G401 (cell line): Measurements from ENCODE around the gene PNPLA7. TPM values are rescaled to one million over a fixed set of nuclear protein-coding genes. Genes with fewer than 3 reads are reported as not detected.
A peak's percentile ranks its signal among the peaks of the same experiment; 100 is the strongest.
"Not testable (repeated sequence)": the region's sequence is repeated elsewhere in the genome, so short reads cannot be mapped to it uniquely, and the experiment has no call there.

ENCODE experiments used
- DNase-seq: peaks from one replicate; pipeline ENCODE4 v3.0.0-alpha.2; 2015; ENCODE audit warnings: low spot score
- in situ Hi-C: cut with HindIII; loops from 2 replicates; pipeline ENCODE4 v1.10.0; 2016; ENCODE audit warnings: low sequenced_read_pairs, mixed read lengths
- total RNA-seq: library from RNA; depleted of rRNA; stranded (reverse); fragments of >200 nt; shearing (Covaris generic); gene quantifications from 2 replicates; pipeline ENCODE4 v1.2.3, GENCODE V29; 2014

The PNPLA7 gene
- total RNA-seq, 1 experiment from 2014 or later, result not detected

- in situ Hi-C loops, result no loop called here
- peak; percentile 50 for DNase-seq
Observed at GRCh38 chr9:137458194-137459151, 91.7 kb downstream of the PNPLA7 start.

- in situ Hi-C loops, result no loop called here
- no peak for DNase-seq
Observed at GRCh38 chr9:137457406-137458193, 92.6 kb downstream of the PNPLA7 start.

- no peak for DNase-seq
- in situ Hi-C loops, result no loop called here
Observed at GRCh38 chr9:137456864-137457405, 93.3 kb downstream of the PNPLA7 start.

GRCh38 chr9:137456061-137456863 is 93.9 kb downstream of the PNPLA7 start:
- DNase-seq, result no peak
- in situ Hi-C loops, result no loop called here

GRCh38 chr9:137455359-137455991 is 94.7 kb downstream of the PNPLA7 start:
- in situ Hi-C loops, result no loop called here
- DNase-seq, result no peak

GRCh38 chr9:137454597-137455358 is 95.4 kb downstream of the PNPLA7 start:
- in situ Hi-C loops, result no loop called here
- no peak for DNase-seq

GRCh38 chr9:137454145-137454596 is 96.0 kb downstream of the PNPLA7 start:
- in situ Hi-C loops, result no loop called here
- DNase-seq, result no peak

GRCh38 chr9:137453643-137454081 is 96.5 kb downstream of the PNPLA7 start:
- in situ Hi-C loops, result no loop called here
- no peak for DNase-seq

- DNase-seq, result no peak
- in situ Hi-C loops, result no loop called here
Observed at GRCh38 chr9:137452761-137453642, 97.2 kb downstream of the PNPLA7 start.

GRCh38 chr9:137452006-137452760 is 98.0 kb downstream of the PNPLA7 start:
- in situ Hi-C loops, result no loop called here
- DNase-seq, result no peak

GRCh38 chr9:137451264-137452005 is 98.8 kb downstream of the PNPLA7 start:
- DNase-seq, in situ Hi-C loops: not testable (repeated sequence)

GRCh38 chr9:137450539-137451222 is 99.5 kb downstream of the PNPLA7 start:
- DNase-seq, in situ Hi-C loops: not testable (repeated sequence)

- DNase-seq, result no peak
Observed at GRCh38 chr9:137449931-137450538, 100.2 kb downstream of the PNPLA7 start.

GRCh38 chr9:137449081-137449844 is 100.9 kb downstream of the PNPLA7 start:
- in situ Hi-C loops, result no loop called here
- DNase-seq, result no peak

More at GRCh38 chr9:137449931-137450538, 100.2 kb downstream of the PNPLA7 start:
- in situ Hi-C loops, result no loop called here
